ENCODE results near the gene ZMIZ2.
"Not testable (repeated sequence)": the region's sequence is repeated elsewhere in the genome, so short reads cannot be mapped to it uniquely, and the experiment has no call there.

ZMIZ2 gene

GRCh38 chr7:44727158-44727936 is 21.3 kb upstream of the ZMIZ2 start:
- peak; percentile 59 to 80 (median 76) for DNase-seq

GRCh38 chr7:44727937-44728262 is 20.7 kb upstream of the ZMIZ2 start:
- DNase-seq: no peak

- peak; percentile 20 to 52 (median 29) for DNase-seq
Observed at GRCh38 chr7:44729949-44730590, 18.6 kb upstream of the ZMIZ2 start.

- DNase-seq: not testable (repeated sequence)
Observed at GRCh38 chr7:44732971-44733370, 15.7 kb upstream of the ZMIZ2 start.

- DNase-seq: no peak
Observed at GRCh38 chr7:44733708-44734481, 14.8 kb upstream of the ZMIZ2 start.

GRCh38 chr7:44735403-44736165 is 13.1 kb upstream of the ZMIZ2 start:
- DNase-seq: peak; percentile 69 to 93 (median 82)

GRCh38 chr7:44736896-44737295 is 11.8 kb upstream of the ZMIZ2 start:
- no peak for DNase-seq

- DNase-seq: peak in 3 of 4 experiments; percentile 36 to 50 (median 42)
Observed at GRCh38 chr7:44738051-44738723, 10.5 kb upstream of the ZMIZ2 start.

GRCh38 chr7:44738876-44739665 is 9.6 kb upstream of the ZMIZ2 start:
- DNase-seq: no peak

- no peak for DNase-seq
Observed at GRCh38 chr7:44740055-44740454, 8.6 kb upstream of the ZMIZ2 start.

GRCh38 chr7:44743750-44744149 is 4.9 kb upstream of the ZMIZ2 start:
- no peak for DNase-seq

- DNase-seq: peak in 3 of 4 experiments; percentile 27 to 52 (median 34)
Observed at GRCh38 chr7:44748948-44749731, 493 bp downstream of the ZMIZ2 start.

- no peak for DNase-seq
Observed at GRCh38 chr7:44749992-44750391, 1.3 kb downstream of the ZMIZ2 start.

- DNase-seq: no peak
Observed at GRCh38 chr7:44750424-44750823, 1.8 kb downstream of the ZMIZ2 start.

GRCh38 chr7:44750921-44751571 is 2.4 kb downstream of the ZMIZ2 start:
- DNase-seq: peak in 3 of 4 experiments; percentile 56 to 71 (median 58)

GRCh38 chr7:44752822-44753221 is 4.2 kb downstream of the ZMIZ2 start:
- DNase-seq: no peak

- no peak for DNase-seq
Observed at GRCh38 chr7:44754802-44755697, 6.4 kb downstream of the ZMIZ2 start.
